Measurements from ENCODE around the gene CERS5. TPM values are rescaled to one million over a fixed set of nuclear protein-coding genes. Genes with fewer than 3 reads are reported as not detected.
A peak's percentile ranks its signal among the peaks of the same experiment; 100 is the strongest.

CERS5 gene
- total and polyA plus RNA-seq, 8 donors, result 12.9 to 84.3 (median 19.3) TPM

DNA sequence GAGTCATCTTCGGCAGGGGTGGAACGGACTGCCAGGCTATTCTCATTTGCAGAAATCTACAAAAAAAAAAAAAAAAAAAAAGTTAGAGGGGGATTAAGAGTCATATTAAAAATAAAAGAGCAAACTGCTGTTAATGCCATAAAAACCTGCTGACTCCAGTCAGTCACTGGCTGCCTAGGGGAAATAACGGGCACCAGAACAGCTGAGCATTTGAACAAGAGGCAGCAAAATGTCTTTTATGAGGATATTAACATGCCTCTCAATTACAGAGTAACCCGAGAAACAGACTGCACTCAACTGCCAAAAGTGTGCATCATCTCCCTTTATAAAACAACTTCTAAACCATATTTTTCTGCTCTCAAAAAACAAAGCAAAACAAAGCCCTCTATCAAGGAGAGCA, 28.7 kb upstream of the CERS5 start:
- WGBS, 2 donors, result 90 to 91% methylated on average over 4 of the region's 4 CpGs
- FAIRE-seq, result no peak
- no peak overlapping the region for H3K4me3 ChIP-seq

GRCh38 chr12:50192908-50193307, 25.7 kb upstream of the CERS5 start:
- ATAC-seq (no peak), FAIRE-seq (no peak), DNase-seq (no peak)
- Histone ChIP-seq H3K27me3 (no peaks in the 10 kb centered on the region), H3K27ac (no peak overlapping the region), H3K4me3 (no peak overlapping the region), H3K36me3 (peaks cover 0 to 7% (median 0%) of the 10 kb centered on the region in 3 donors), H3K9me3 (no peaks in the 10 kb centered on the region), H3K4me1 (no peaks in the 10 kb centered on the region)
- intact Hi-C loops (cut with DNase I), result no loop called here
- WGBS, 2 donors, result 86 to 95% methylated on average over 5 of the region's 5 CpGs
- TF ChIP-seq CTCF (IDR thresholded peaks at IDR 0.05), result no peak

More for the DNA sequence above, 28.7 kb upstream of the CERS5 start:
- no peak for DNase-seq
- H3K9me3 ChIP-seq, result no peaks in the 10 kb centered on the region
- no peak overlapping the region for H3K27ac ChIP-seq
- H3K27me3 ChIP-seq, result no peaks in the 10 kb centered on the region
- ATAC-seq, result peak in 1 of 4 donors; percentile 43
- TF ChIP-seq CTCF (IDR thresholded peaks at IDR 0.05), result no peak
- peaks cover 0 to 7% (median 3%) of the 10 kb centered on the region in 3 donors for H3K36me3 ChIP-seq
- intact Hi-C loops (cut with DNase I), result no loop called here
- H3K4me1 ChIP-seq, result no peaks in the 10 kb centered on the region

DNA sequence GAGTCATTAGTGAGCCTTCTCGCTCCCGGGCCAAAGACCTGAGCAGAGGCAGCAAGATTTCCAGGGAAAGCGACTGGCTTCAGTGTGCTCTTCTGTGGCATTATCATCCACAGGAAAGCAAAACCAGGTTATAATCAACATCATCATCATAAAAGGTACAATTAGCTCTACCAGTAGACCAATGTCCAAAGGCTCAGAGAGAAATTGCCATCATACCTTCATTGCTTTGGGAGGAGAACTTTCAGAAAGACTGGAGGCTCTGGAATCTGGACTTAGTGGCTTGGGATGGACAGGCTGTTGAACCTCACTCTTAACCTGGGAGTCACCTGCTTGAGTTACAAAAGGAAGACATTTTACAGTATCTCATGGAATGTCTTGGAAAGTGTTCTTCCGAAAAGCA, 25.1 kb upstream of the CERS5 start:
- Histone ChIP-seq H3K36me3 (peaks cover 0 to 7% (median 0%) of the 10 kb centered on the region in 3 donors), H3K4me1 (no peaks in the 10 kb centered on the region), H3K4me3 (no peak overlapping the region), H3K9me3 (no peaks in the 10 kb centered on the region), H3K27me3 (no peaks in the 10 kb centered on the region), H3K27ac (no peak overlapping the region)
- DNase-seq (no peak), FAIRE-seq (no peak), ATAC-seq (no peak)
- WGBS, 2 donors, result 97 to 99% methylated on average over 4 of the region's 4 CpGs
- TF ChIP-seq CTCF (IDR thresholded peaks at IDR 0.05), result no peak
- intact Hi-C loops (cut with DNase I), result no loop called here

DNA sequence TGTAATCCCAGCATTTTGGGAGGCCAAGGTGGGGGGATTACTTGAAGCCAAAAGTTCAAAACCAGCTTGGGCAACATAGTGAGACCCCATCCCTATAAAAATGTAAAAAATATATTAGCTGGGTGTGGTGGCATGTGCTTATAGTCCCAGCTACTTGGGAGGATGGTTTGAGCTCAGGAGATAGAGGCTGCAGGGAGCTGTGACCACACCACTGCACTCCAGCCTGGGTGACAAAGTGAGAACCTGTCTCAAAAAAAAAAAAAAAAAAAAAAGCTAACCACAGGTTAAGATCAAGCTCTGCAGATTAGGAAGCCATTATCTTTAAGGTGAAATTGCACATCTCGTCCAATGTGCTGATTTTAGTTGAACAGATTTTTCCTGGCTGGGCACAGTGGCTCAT, 23.7 kb upstream of the CERS5 start:
- Histone ChIP-seq H3K9me3 (no peaks in the 10 kb centered on the region), H3K27me3 (no peaks in the 10 kb centered on the region), H3K4me3 (no peak overlapping the region), H3K4me1 (peaks cover 0 to 7% (median 3%) of the 10 kb centered on the region in 3 donors), H3K27ac (no peak overlapping the region), H3K36me3 (peaks cover 0 to 7% (median 0%) of the 10 kb centered on the region in 3 donors)
- no peak for FAIRE-seq
- intact Hi-C loops (cut with DNase I), result no loop called here
- TF ChIP-seq CTCF (IDR thresholded peaks at IDR 0.05), result no peak
- 88 to 92% methylated on average over 1 of the region's 1 CpG for WGBS, 2 donors
- ATAC-seq, result no peak
- no peak for DNase-seq

DNA sequence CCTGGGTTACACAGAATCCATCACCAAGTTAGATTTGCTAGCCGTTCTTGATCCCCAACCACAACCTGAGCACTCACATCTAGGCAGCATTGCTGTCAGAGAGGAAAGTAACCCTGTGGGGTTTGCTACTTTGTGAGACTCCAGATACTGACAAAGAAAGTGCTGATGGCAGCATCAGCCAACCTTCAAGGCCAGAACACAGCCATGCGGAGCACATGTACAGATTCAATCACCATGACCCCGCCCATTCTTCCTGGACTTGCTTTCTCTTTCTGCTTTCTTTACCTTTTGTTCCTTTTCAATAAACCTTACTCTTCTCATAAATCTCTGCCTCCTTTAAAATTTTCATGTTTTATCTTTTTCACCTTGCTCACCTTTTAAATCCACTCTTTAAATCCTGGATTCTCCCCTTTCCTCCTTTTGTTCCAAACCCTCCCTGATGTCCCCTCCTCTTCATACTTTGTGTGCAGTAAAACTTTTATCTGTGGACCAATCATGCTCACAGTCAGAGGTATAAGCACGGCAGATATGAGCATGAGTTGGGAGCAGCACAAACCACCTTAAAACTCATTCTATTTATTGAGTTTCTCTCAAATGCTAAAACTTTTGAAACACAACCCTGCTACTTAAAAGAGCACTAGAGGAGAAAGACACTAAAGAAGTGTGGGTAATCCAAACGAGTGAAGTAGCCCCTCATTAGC, 21.9 kb upstream of the CERS5 start:
- Histone ChIP-seq H3K27me3 (no peaks in the 10 kb centered on the region), H3K36me3 (no peaks in the 10 kb centered on the region), H3K4me1 (peaks cover 0 to 9% (median 5%) of the 10 kb centered on the region in 3 donors), H3K4me3 (no peak overlapping the region), H3K27ac (no peak overlapping the region), H3K9me3 (no peaks in the 10 kb centered on the region)
- TF ChIP-seq CTCF (IDR thresholded peaks at IDR 0.05), result no peak
- DNase-seq (no peak), FAIRE-seq (no peak), ATAC-seq (no peak)
- intact Hi-C loops (cut with DNase I), result loop anchor here in 1 of 3 donors (10.0 kb wide), 1 partner anchor 126 kb away; no protein-coding TSS in a partner anchor
- 80 to 85% methylated on average over 5 of the region's 5 CpGs for WGBS, 2 donors

All from pancreas (tissue), 10 donors.